Type B pancreatic cell (in vitro differentiated cells): ENCODE data around the gene CPA2. TPM values are rescaled to one million over a fixed set of nuclear protein-coding genes. Genes with fewer than 3 reads are reported as not detected.

Experiments
- DNase-seq: peaks from one replicate; pipeline ENCODE4 v3.0.0; 2021; ENCODE audit warnings: mixed read lengths; ENCODE audit not compliant: unreplicated experiment; ENCODE audit errors: extremely low spot score
- H3K27ac Mint-ChIP-seq: 2 replicates; pipeline ENCODE4 v1.8.0; 2021; ENCODE audit warnings: mild to moderate bottlenecking, mixed read lengths
- H3K27me3 Mint-ChIP-seq: 2 replicates; pipeline ENCODE4 v1.8.0; 2021; ENCODE audit warnings: mixed read lengths
- H3K36me3 Mint-ChIP-seq: 2 replicates; pipeline ENCODE4 v1.8.0; 2021; ENCODE audit warnings: mixed read lengths
- H3K4me1 Mint-ChIP-seq: one replicate; pipeline ENCODE4 v1.8.0; 2021; ENCODE audit warnings: mixed read lengths; ENCODE audit not compliant: unreplicated experiment
- H3K4me3 Mint-ChIP-seq: 2 replicates; pipeline ENCODE4 v1.8.0; 2021; ENCODE audit warnings: mild to moderate bottlenecking, mixed read lengths
- H3K9me3 Mint-ChIP-seq: 2 replicates; pipeline ENCODE4 v1.8.0; 2021; ENCODE audit warnings: mixed read lengths
- CTCF ChIP-seq: fragments of 200-600 bp; sonication (generic); conservative IDR thresholded peaks from 2 replicates; pipeline ENCODE4 v1.5.0; 2021; ENCODE audit warnings: antibody characterized with exemption, mild to moderate bottlenecking
- total RNA-seq: library from RNA; stranded (reverse); gene quantifications from 2 replicates; pipeline ENCODE4 v1.2.1, GENCODE V29; 2021; ENCODE audit warnings: low replicate concordance

The CPA2 gene
- total RNA-seq, 1 donor from 2014 or later, result 19.8 TPM

DNA sequence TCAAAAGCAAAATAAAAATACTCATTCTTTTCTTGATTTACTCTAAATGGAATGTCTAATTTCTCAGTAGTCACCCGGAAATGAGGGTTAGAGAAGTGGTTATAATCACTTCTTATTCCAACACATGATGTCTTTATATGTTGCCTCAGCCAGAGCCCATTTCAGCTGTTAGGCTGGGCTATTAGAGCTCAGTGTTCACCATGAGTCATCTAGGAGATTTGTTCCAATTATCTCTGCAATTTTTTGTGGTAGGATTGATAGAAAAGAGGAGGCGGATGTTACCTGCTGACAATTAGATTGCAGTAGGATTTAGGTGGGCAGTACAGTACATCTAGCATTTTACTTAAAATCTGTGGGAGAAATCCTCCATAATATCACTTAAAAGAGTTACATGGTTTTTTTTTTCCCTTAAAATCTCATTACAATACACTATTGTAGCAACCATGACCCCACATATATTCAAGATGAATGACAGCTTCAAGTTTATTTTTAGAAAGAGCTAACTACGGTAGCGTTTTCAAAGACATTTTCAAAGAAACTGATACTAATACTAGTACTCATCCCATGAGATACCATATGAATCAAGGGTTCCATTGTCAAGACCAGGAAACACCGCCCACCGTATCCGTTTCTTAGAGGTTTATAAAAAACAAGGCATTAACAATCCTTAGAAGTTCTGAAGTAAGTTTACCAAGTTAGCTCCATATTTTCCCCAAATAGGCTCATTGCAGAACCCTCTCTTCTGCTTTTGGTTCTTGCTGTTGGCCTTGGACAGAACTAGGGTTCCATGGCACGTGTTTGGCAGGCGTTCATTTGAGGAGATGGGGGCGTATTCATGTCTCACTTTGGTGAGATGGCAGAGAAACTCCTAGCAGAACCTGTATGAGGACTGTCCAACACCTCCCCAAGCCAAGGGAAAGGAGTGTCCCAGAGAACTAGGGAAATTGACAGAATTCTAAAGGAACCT lies 10.4 kb downstream of the CPA2 start:
- no peaks in the 10 kb centered on the region for H3K27me3 Mint-ChIP-seq
- H3K36me3 Mint-ChIP-seq, result no peaks in the 10 kb centered on the region
- H3K4me3 Mint-ChIP-seq, result peak overlapping the region; percentile 6
- DNase-seq, result no peak
- H3K27ac Mint-ChIP-seq, result no peak overlapping the region
- H3K4me1 Mint-ChIP-seq, result peaks cover 60% of the 10 kb centered on the region
- peaks cover 7% of the 10 kb centered on the region for H3K9me3 Mint-ChIP-seq
- no peak for TF ChIP-seq CTCF

GRCh38 chr7:130277763-130278643 lies 11.3 kb downstream of the CPA2 start:
- H3K4me3 Mint-ChIP-seq, result no peak overlapping the region

GRCh38 chr7:130278860-130279259 lies 12.2 kb downstream of the CPA2 start:
- peaks cover 45% of the 10 kb centered on the region for H3K4me1 Mint-ChIP-seq
- no peak for TF ChIP-seq CTCF
- no peaks in the 10 kb centered on the region for H3K36me3 Mint-ChIP-seq
- no peaks in the 10 kb centered on the region for H3K27me3 Mint-ChIP-seq
- DNase-seq, result no peak
- H3K9me3 Mint-ChIP-seq, result peaks cover 11% of the 10 kb centered on the region
- H3K27ac Mint-ChIP-seq, result no peak overlapping the region
- H3K4me3 Mint-ChIP-seq, result no peak overlapping the region

More at GRCh38 chr7:130277763-130278643, 11.3 kb downstream of the CPA2 start:
- H3K4me1 Mint-ChIP-seq, result peaks cover 51% of the 10 kb centered on the region
- peak; percentile 68 for TF ChIP-seq CTCF
- peak overlapping the region; percentile 25 for H3K27ac Mint-ChIP-seq
- H3K27me3 Mint-ChIP-seq, result no peaks in the 10 kb centered on the region
- H3K9me3 Mint-ChIP-seq, result peaks cover 7% of the 10 kb centered on the region
- no peak for DNase-seq
- H3K36me3 Mint-ChIP-seq, result no peaks in the 10 kb centered on the region

GRCh38 chr7:130279286-130279685 lies 12.6 kb downstream of the CPA2 start:
- H3K4me3 Mint-ChIP-seq, result no peak overlapping the region
- no peak for TF ChIP-seq CTCF
- peaks cover 3% of the 10 kb centered on the region for H3K36me3 Mint-ChIP-seq
- no peak overlapping the region for H3K27ac Mint-ChIP-seq
- H3K27me3 Mint-ChIP-seq, result no peaks in the 10 kb centered on the region
- peaks cover 15% of the 10 kb centered on the region for H3K9me3 Mint-ChIP-seq
- H3K4me1 Mint-ChIP-seq, result peaks cover 44% of the 10 kb centered on the region
- no peak for DNase-seq

- peaks cover 5% of the 10 kb centered on the region for H3K36me3 Mint-ChIP-seq
- H3K4me3 Mint-ChIP-seq, result no peak overlapping the region
- H3K27ac Mint-ChIP-seq, result no peak overlapping the region
- peaks cover 17% of the 10 kb centered on the region for H3K9me3 Mint-ChIP-seq
- no peaks in the 10 kb centered on the region for H3K27me3 Mint-ChIP-seq
- H3K4me1 Mint-ChIP-seq, result peaks cover 41% of the 10 kb centered on the region
- no peak for TF ChIP-seq CTCF
- DNase-seq, result no peak
These were observed 13.2 kb downstream of the CPA2 start for GRCh38 chr7:130279906-130280305.
